HCT116 (cell line): Measurements from ENCODE around the gene MCRIP2. TPM values are rescaled to one million over a fixed set of nuclear protein-coding genes. Genes with fewer than 3 reads are reported as not detected.

Experiments
- ATAC-seq: fragments of 200-7000 bp; cut with Tn5 transposase; 2 replicates; pipeline ENCODE4 v1.9.1; 2020; ENCODE audit warnings: mild to moderate bottlenecking, moderate library complexity
- BruUV-seq: library from RNA; stranded (reverse); fragments of 400-500 nt; replicated peaks from 2 replicates; lab custom pipeline; 2021; lab: Mats Ljungman, UMichigan
- CTCF ChIA-PET: fragments of 300-600 bp; sonication (Branson Sonifier 250); formaldehyde crosslinking; loops from one replicate; lab custom pipeline; 2021; ENCODE audit warnings: antibody characterized with exemption; lab: Charles Lee
- POLR2A ChIA-PET: fragments of 300-600, 350-600 bp; sonication (Branson Sonifier 250); formaldehyde crosslinking; loops from one replicate; lab custom pipeline; 2021; ENCODE audit warnings: antibody characterized with exemption; lab: Charles Lee
- RAD21 ChIA-PET, 2 experiments: fragments of 300-600 bp; sonication (Branson Sonifier 250); formaldehyde crosslinking; loops; one replicate each; lab custom pipeline; 2023; ENCODE audit warnings: low total read pairs in 2 of 2; ENCODE audit not compliant: uncharacterized antibody in 2 of 2, unreplicated experiment in 2 of 2, low non-redundant PET in 1 of 2; lab: Charles Lee
- DNase-seq: peaks from one replicate; pipeline ENCODE4 v3.0.0-alpha.2; 2010; ENCODE audit warnings: low read depth, low spot score
- H2AFZ ChIP-seq: fragments of 200-600 bp; shearing (Covaris generic), sonication (generic); 2 replicates; pipeline ENCODE4 v1.6.1; 2017; ENCODE audit warnings: low read depth, mixed run types, mixed read lengths, antibody characterized with exemption, low read length; ENCODE audit not compliant: poor library complexity, severe bottlenecking
- H3K27ac ChIP-seq: 2 replicates; pipeline ENCODE4 v1.5.1; 2012; ENCODE audit warnings: low read depth, low read length
- H3K27me3 ChIP-seq: fragments of 200-600 bp; sonication (generic); 2 replicates; pipeline ENCODE4 v1.6.1; 2016; ENCODE audit warnings: mixed run types, low read length, mixed read lengths; ENCODE audit not compliant: insufficient read depth
- H3K36me3 ChIP-seq, 2 experiments: fragments of 200-500 bp in 1 of 2; fragments of 200-600 bp in 1 of 2; sonication (Bioruptor generic) in 1 of 2; sonication (generic) in 1 of 2; 2 replicates each; pipeline versions ENCODE4 v1.5.1 to v1.6.1; 2014 to 2016; ENCODE audit warnings: low read length in 2 of 2, inconsistent platforms in 1 of 2, mixed read lengths in 1 of 2, mixed run types in 1 of 2; ENCODE audit not compliant: insufficient read depth in 2 of 2, control insufficient read depth in 1 of 2
- H3K4me1 ChIP-seq, 2 experiments: fragments of 200-600 bp in 1 of 2; sonication (generic) in 1 of 2; 2 replicates each; pipeline versions ENCODE4 v1.5.1 to v1.6.1; 2012 to 2017; ENCODE audit warnings: low read length in 2 of 2, inconsistent platforms in 1 of 2, mild to moderate bottlenecking in 1 of 2, mixed read lengths in 1 of 2, mixed run types in 1 of 2, moderate library complexity in 1 of 2; ENCODE audit not compliant: insufficient read depth in 2 of 2, control insufficient read depth in 1 of 2
- H3K4me2 ChIP-seq: fragments of 200-600 bp; sonication (generic); 2 replicates; pipeline ENCODE4 v1.6.1; 2017; ENCODE audit warnings: mixed run types, low read length, mixed read lengths
- H3K4me3 ChIP-seq, 2 experiments: fragments of 200-600 bp in 1 of 2; sonication (generic) in 1 of 2; replicated peaks in 1 of 2; 2 replicates each; pipeline ENCODE4 v1.5.1; 2011 to 2016; ENCODE audit warnings: low read length in 2 of 2, control low read depth in 1 of 2, low read depth in 1 of 2, mild to moderate bottlenecking in 1 of 2, mixed read lengths in 1 of 2, mixed run types in 1 of 2
- H3K79me2 ChIP-seq: fragments of 200-600 bp; sonication (generic); 2 replicates; pipeline ENCODE4 v1.6.1; 2017; ENCODE audit warnings: mild to moderate bottlenecking, mixed run types, low read length, moderate library complexity, mixed read lengths; ENCODE audit not compliant: insufficient read depth
- H3K9ac ChIP-seq: fragments of 200-600 bp; sonication (generic); 2 replicates; pipeline ENCODE4 v1.6.1; 2016; ENCODE audit warnings: low read length, mixed read lengths
- H3K9me2 ChIP-seq: fragments of 200-600 bp; sonication (generic), shearing (Covaris generic); 2 replicates; pipeline ENCODE4 v1.6.1; 2017; ENCODE audit warnings: mixed run types, mild to moderate bottlenecking, moderate library complexity; ENCODE audit not compliant: insufficient read depth
- H3K9me3 ChIP-seq, 2 experiments: fragments of 200-500 bp in 1 of 2; fragments of 200-600 bp in 1 of 2; sonication (Bioruptor generic) in 1 of 2; sonication (generic) in 1 of 2; 2 replicates each; pipeline ENCODE4 v1.6.1; 2014 to 2017; ENCODE audit warnings: low read length in 2 of 2, mixed read lengths in 2 of 2, inconsistent platforms in 1 of 2, low read depth in 1 of 2, mild to moderate bottlenecking in 1 of 2, mixed run types in 1 of 2, moderate library complexity in 1 of 2; ENCODE audit not compliant: control insufficient read depth in 1 of 2, insufficient read depth in 1 of 2
- H4K20me1 ChIP-seq: fragments of 200-600 bp; sonication (generic), shearing (Covaris generic); 2 replicates; pipeline ENCODE4 v1.6.1; 2017; ENCODE audit warnings: mixed run types, mild to moderate bottlenecking, moderate library complexity; ENCODE audit not compliant: insufficient read depth
- CBX3 ChIP-seq: IDR thresholded peaks from 2 replicates; pipeline ENCODE4 v1.6.1; 2012; ENCODE audit warnings: low read depth
- CEBPB ChIP-seq: IDR thresholded peaks from 2 replicates; pipeline ENCODE4 v1.6.1; 2012; ENCODE audit warnings: low read depth
- CTCF ChIP-seq, 3 experiments: fragments of 200-600 bp in 1 of 3; sonication (generic) in 1 of 3; IDR thresholded peaks in 2 of 3; conservative IDR thresholded peaks in 1 of 3; 2 replicates each; pipeline ENCODE4 v1.5.1; 2012 to 2017; ENCODE audit warnings: low read depth in 2 of 3, low read length in 2 of 3, antibody characterized with exemption in 1 of 3, borderline replicate concordance in 1 of 3, control low read depth in 1 of 3, mild to moderate bottlenecking in 1 of 3, mixed read lengths in 1 of 3, mixed run types in 1 of 3, moderate library complexity in 1 of 3; ENCODE audit not compliant: insufficient read depth in 1 of 3
- ELF1 ChIP-seq: IDR thresholded peaks from 2 replicates; pipeline ENCODE4 v1.6.1; 2012; ENCODE audit warnings: low read depth, borderline replicate concordance
- EZH2 ChIP-seq: fragments of 200-600 bp; sonication (generic); IDR thresholded peaks from 2 replicates; pipeline ENCODE4 v1.6.1; 2017; ENCODE audit warnings: antibody characterized with exemption, mixed run types
- JUND ChIP-seq: IDR thresholded peaks from 2 replicates; pipeline ENCODE4 v1.6.1; 2012
- POLR2A ChIP-seq: IDR thresholded peaks from 2 replicates; pipeline ENCODE4 v1.7.0; 2011; ENCODE audit warnings: borderline replicate concordance; ENCODE audit not compliant: insufficient read depth, insufficient read length; ENCODE audit errors: extremely low read depth
- POLR2AphosphoS5 ChIP-seq: IDR thresholded peaks from 2 replicates; pipeline ENCODE4 v1.6.1; 2011; ENCODE audit warnings: mild to moderate bottlenecking, low read depth, low read length, moderate library complexity
- RAD21 ChIP-seq: IDR thresholded peaks from 2 replicates; pipeline ENCODE4 v1.6.1; 2012; ENCODE audit warnings: low read depth, mild to moderate bottlenecking
- SRF ChIP-seq: IDR thresholded peaks from 2 replicates; pipeline ENCODE4 v1.6.1; 2012; ENCODE audit warnings: low read depth
- YY1 ChIP-seq: IDR thresholded peaks from 2 replicates; pipeline ENCODE4 v1.6.1; 2011; ENCODE audit warnings: low read length, low read depth, moderate library complexity, mild to moderate bottlenecking; ENCODE audit not compliant: insufficient replicate concordance; ENCODE audit errors: extremely low read depth
- ZNF274 ChIP-seq: fragments of 200-500 bp; sonication (Bioruptor generic); IDR thresholded peaks from 2 replicates; pipeline ENCODE4 v1.6.1; 2014; ENCODE audit warnings: mild to moderate bottlenecking, low read depth, low read length, inconsistent platforms
- intact Hi-C: fragments of 100-400 bp; cut with micrococcal nuclease; formaldehyde crosslinking; loops from 2 replicates; pipeline ENCODE4 v1.10.0; 2022
- total RNA-seq: library from RNA; stranded (reverse); gene quantifications from one replicate; pipeline ENCODE4 v1.2.1, GENCODE V29; 2021; ENCODE audit not compliant: unreplicated experiment

The MCRIP2 gene
- total RNA-seq, 1 experiment from 2014 or later = 34.9 TPM

- intact Hi-C loops = no loop called here
- ATAC-seq = no peak
Measured at GRCh38 chr16:617855-618254, 23.8 kb upstream of the MCRIP2 start.

More at GRCh38 chr16:617855-618254, 23.8 kb upstream of the MCRIP2 start:
- no TSS peak for BruUV-seq
- TF ChIP-seq ELF1 (no peak), CBX3 (no peak), RAD21 (no peak), SRF (no peak), CEBPB (no peak), EZH2 (no peak), POLR2AphosphoS5 (no peak), JUND (no peak), POLR2A (no peak), YY1 (no peak), CTCF (IDR thresholded peaks at IDR 0.05 in 2 of 3, conservative IDR thresholded peaks at IDR 0.05 in 1 of 3; ENCODE audit: borderline replicate concordance in 1 of 3, insufficient read depth in 1 of 3, low read depth in 2 of 3, low read length in 2 of 3) (no peak), ZNF274 (no peak)
- no peaks in the 10 kb centered on the region for H3K27me3 ChIP-seq
- ChIA-PET RAD21 (no interaction called here), CTCF (no interaction called here), POLR2A (no interaction called here)
- H3K36me3 ChIP-seq = no peaks in the 10 kb centered on the region
- H3K9me3 ChIP-seq = no peaks in the 10 kb centered on the region
- H3K4me2 ChIP-seq = no peak overlapping the region
- no peak overlapping the region for H2AFZ ChIP-seq
- no peaks in the 10 kb centered on the region for H3K9me2 ChIP-seq
- no peak overlapping the region for H3K9ac ChIP-seq
- peaks cover 6% of the 10 kb centered on the region; the same call in 1 of the 2 replicates for H3K79me2 ChIP-seq
- H3K4me3 ChIP-seq = no peak overlapping the region
- DNase-seq = no peak
- H3K4me1 ChIP-seq = peaks cover 8 to 21% of the 10 kb centered on the region in 2 experiments
- H4K20me1 ChIP-seq = no peaks in the 10 kb centered on the region
- H3K27ac ChIP-seq = no peak overlapping the region
